ENCODE data around the gene P2RX2.

P2RX2 gene

DNA sequence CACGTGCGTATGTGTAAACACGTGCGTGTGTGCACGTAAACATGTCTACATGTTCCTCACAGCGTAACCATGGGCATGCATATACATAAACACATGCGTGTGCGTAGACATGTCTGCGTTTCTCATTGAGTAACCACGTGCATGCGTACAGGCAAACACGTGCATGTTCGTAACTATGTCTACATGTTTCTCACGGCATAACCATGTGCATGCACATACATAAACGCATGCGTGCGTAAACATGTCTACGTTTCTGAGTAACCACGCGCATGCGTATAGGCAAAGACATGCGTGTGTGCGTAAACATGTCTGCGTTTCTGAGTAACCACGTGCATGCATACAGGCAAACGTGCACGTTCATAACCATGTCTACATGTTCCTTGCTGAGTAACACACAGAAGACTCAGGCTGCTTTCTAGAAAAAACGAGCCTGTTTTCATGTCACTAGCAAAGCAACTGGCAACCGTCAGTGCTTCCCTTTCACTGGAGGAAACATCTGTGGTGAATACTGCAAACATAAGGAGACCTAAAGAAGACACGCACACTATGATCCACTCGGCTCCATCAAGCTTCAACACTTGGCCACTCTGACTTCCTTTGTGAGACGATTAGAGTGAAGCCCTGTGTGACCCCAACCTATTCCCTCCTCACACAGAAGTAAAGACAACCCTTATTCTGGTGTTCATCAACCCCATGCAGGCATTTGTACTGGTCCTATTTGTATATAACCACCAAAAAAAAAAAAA is 39.7 kb downstream of the P2RX2 start:
- TF ChIP-seq, protein P1, sequence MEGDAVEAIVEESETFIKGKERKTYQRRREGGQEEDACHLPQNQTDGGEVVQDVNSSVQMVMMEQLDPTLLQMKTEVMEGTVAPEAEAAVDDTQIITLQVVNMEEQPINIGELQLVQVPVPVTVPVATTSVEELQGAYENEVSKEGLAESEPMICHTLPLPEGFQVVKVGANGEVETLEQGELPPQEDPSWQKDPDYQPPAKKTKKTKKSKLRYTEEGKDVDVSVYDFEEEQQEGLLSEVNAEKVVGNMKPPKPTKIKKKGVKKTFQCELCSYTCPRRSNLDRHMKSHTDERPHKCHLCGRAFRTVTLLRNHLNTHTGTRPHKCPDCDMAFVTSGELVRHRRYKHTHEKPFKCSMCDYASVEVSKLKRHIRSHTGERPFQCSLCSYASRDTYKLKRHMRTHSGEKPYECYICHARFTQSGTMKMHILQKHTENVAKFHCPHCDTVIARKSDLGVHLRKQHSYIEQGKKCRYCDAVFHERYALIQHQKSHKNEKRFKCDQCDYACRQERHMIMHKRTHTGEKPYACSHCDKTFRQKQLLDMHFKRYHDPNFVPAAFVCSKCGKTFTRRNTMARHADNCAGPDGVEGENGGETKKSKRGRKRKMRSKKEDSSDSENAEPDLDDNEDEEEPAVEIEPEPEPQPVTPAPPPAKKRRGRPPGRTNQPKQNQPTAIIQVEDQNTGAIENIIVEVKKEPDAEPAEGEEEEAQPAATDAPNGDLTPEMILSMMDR (IDR thresholded peaks at IDR 0.05; ENCODE audit: borderline replicate concordance, insufficient read depth, low read depth, low read length): no peak
- no peak overlapping the region for H3K4me3 ChIP-seq (ENCODE audit: low read depth, low read length)

DNA sequence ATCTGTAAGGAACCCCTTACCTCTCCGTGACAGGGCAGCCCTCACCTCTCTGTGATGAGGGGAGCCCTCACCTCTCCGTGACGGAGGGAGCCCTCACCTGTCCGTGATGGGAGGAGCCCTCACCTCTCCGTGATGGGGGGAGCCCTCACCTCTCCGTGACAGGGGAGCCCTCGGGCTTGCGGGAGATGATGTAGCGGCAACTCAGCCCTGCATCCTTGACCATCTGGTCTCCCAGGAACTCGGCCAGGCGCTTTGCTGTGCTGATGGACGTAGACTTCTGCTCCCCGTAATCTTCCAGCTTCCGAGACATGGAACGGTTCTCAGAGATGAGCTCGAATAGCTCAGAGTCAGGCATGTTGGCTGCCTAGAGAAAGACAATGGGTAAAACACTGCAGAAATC is 40.6 kb downstream of the P2RX2 start:
- TF ChIP-seq, protein P1 (IDR thresholded peaks at IDR 0.05; ENCODE audit: borderline replicate concordance, insufficient read depth, low read depth, low read length): no peak
- H3K4me3 ChIP-seq (ENCODE audit: low read depth, low read length): no peak overlapping the region

GRCh38 chr12:132660052-132660451 is 41.5 kb downstream of the P2RX2 start:
- no peak overlapping the region for H3K4me3 ChIP-seq (ENCODE audit: low read depth, low read length)
- TF ChIP-seq, protein P1 (IDR thresholded peaks at IDR 0.05; ENCODE audit: borderline replicate concordance, insufficient read depth, low read depth, low read length): no peak

GRCh38 chr12:132660996-132661395 is 42.4 kb downstream of the P2RX2 start:
- TF ChIP-seq, protein P1 (IDR thresholded peaks at IDR 0.05; ENCODE audit: borderline replicate concordance, insufficient read depth, low read depth, low read length): no peak
- H3K4me3 ChIP-seq (ENCODE audit: low read depth, low read length): no peak overlapping the region

DNA sequence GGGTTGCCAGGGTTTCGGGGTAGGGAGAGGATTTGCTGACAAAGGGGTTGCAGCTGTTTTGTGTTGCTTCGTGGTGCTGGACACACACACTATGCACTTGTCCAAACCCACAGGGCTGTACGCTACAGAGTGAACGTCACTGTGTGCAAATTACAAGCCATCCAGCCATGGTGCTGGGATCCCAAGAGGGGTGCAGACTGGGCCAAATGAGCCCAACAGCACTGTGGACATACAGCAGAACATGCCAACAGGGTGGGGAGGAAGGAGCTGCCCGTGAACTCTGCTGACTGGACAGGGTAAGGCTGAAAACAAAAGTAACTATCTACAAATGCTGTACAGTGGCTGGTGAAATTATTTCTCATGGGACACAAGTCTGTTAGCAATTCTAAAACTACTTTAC is 43.4 kb downstream of the P2RX2 start:
- H3K4me3 ChIP-seq (ENCODE audit: low read depth, low read length): no peak overlapping the region
- TF ChIP-seq, protein P1 (IDR thresholded peaks at IDR 0.05; ENCODE audit: borderline replicate concordance, insufficient read depth, low read depth, low read length): no peak

- TF ChIP-seq, protein P1 (IDR thresholded peaks at IDR 0.05; ENCODE audit: borderline replicate concordance, insufficient read depth, low read depth, low read length): no peak
- no peak overlapping the region for H3K4me3 ChIP-seq (ENCODE audit: low read depth, low read length)
Observed at GRCh38 chr12:132662901-132663755, 44.6 kb downstream of the P2RX2 start.

All from GM12875 (cell line).